H1 (cell line): ENCODE results near the gene OVOL3. TPM values are rescaled to one million over a fixed set of nuclear protein-coding genes. Genes with fewer than 3 reads are reported as not detected.

Source experiments
- CTCF ChIA-PET: fragments of 300-600 bp; sonication (Branson Sonifier 250); formaldehyde crosslinking; loops from one replicate; lab custom pipeline; 2021; ENCODE audit not compliant: partially characterized antibody; lab: Charles Lee
- POLR2A ChIA-PET: fragments of 300-600 bp; sonication (Branson Sonifier 250); formaldehyde crosslinking; loops from one replicate; lab custom pipeline; 2021; ENCODE audit warnings: inconsistent platforms; ENCODE audit not compliant: partially characterized antibody; lab: Charles Lee
- DNase-seq, 2 experiments: peaks; one replicate each; pipeline versions ENCODE4 v3.0.0 to v3.0.0-alpha.2; 2010 to 2022; ENCODE audit warnings: low spot score in 2 of 2, low read depth in 1 of 2, mixed read lengths in 1 of 2
- FAIRE-seq: peaks from 2 replicates; lab custom pipeline; 2011; peaks lifted over from hg19 to GRCh38; lab: Jason Lieb, UNC
- H2AFZ ChIP-seq: 2 replicates; pipeline ENCODE4 v1.8.1; 2012; ENCODE audit warnings: low read length, inconsistent platforms
- H2AK5ac ChIP-seq: 2 replicates; pipeline ENCODE4 v1.6.1; 2013; ENCODE audit warnings: low read depth, low read length
- H2BK120ac ChIP-seq: replicated peaks from 2 replicates; pipeline ENCODE3; 2013; ENCODE audit warnings: low read depth, low read length, inconsistent platforms
- H2BK12ac ChIP-seq: 2 replicates; pipeline ENCODE4 v1.6.1; 2013; ENCODE audit warnings: low read depth, low read length
- H2BK15ac ChIP-seq: 2 replicates; pipeline ENCODE4 v1.6.1; 2013; ENCODE audit warnings: low read length
- H2BK20ac ChIP-seq: 2 replicates; pipeline ENCODE4 v1.6.1; 2013; ENCODE audit warnings: low read length
- H2BK5ac ChIP-seq: 2 replicates; pipeline ENCODE4 v1.6.1; 2013; ENCODE audit warnings: low read depth, low read length
- H3K14ac ChIP-seq: 2 replicates; pipeline ENCODE4 v1.6.1; 2013; ENCODE audit warnings: inconsistent platforms; ENCODE audit not compliant: insufficient read length
- H3K18ac ChIP-seq: 2 replicates; pipeline ENCODE4 v1.6.1; 2013; ENCODE audit warnings: low read length; ENCODE audit errors: extremely low read depth
- H3K23ac ChIP-seq: 2 replicates; pipeline ENCODE4 v1.6.1; 2013; ENCODE audit warnings: inconsistent platforms; ENCODE audit not compliant: insufficient read length
- H3K23me2 ChIP-seq: 2 replicates; pipeline ENCODE4 v1.6.1; 2013; ENCODE audit warnings: low read depth, low read length
- H3K27ac ChIP-seq: 2 replicates; pipeline ENCODE4 v1.6.1; 2011; ENCODE audit warnings: low read depth, low read length, inconsistent platforms
- H3K27me3 ChIP-seq, 4 experiments: replicated peaks in 1 of 4; 1 replicate in 1 of 4; 2 replicates in 3 of 4; pipeline versions ENCODE4 v1.6.1 to v1.8.1; 2011 to 2013; ENCODE audit warnings: low read length in 3 of 4, mild to moderate bottlenecking in 3 of 4, inconsistent platforms in 2 of 4, mixed read lengths in 2 of 4, moderate library complexity in 1 of 4; ENCODE audit not compliant: control insufficient read depth in 3 of 4, insufficient read depth in 3 of 4; ENCODE audit errors: extremely low read depth in 1 of 4
- H3K36me3 ChIP-seq, 4 experiments: 2 replicates each; pipeline versions ENCODE4 v1.6.1 to v1.8.1; 2011 to 2013; ENCODE audit warnings: mild to moderate bottlenecking in 4 of 4, low read length in 3 of 4, moderate library complexity in 2 of 4, control low read depth in 1 of 4, inconsistent platforms in 1 of 4; ENCODE audit not compliant: insufficient read depth in 4 of 4, control insufficient read depth in 2 of 4
- H3K4ac ChIP-seq: replicated peaks from 2 replicates; pipeline ENCODE3; 2013; ENCODE audit warnings: low read length, low read depth, mixed read lengths, inconsistent platforms; ENCODE audit not compliant: insufficient read length
- H3K4me1 ChIP-seq, 4 experiments: replicated peaks in 1 of 4; 1 replicate in 1 of 4; 2 replicates in 3 of 4; pipeline versions ENCODE4 v1.6.1 to v1.8.1; 2011 to 2013; ENCODE audit warnings: low read length in 3 of 4, inconsistent platforms in 2 of 4, mixed read lengths in 1 of 4; ENCODE audit not compliant: insufficient read depth in 4 of 4, control insufficient read depth in 3 of 4
- H3K4me2 ChIP-seq, 2 experiments: 2 replicates each; pipeline versions ENCODE4 v1.6.1 to v1.8.1; 2011 to 2013; ENCODE audit warnings: low read depth in 2 of 2, low read length in 2 of 2, control low read depth in 1 of 2, inconsistent platforms in 1 of 2, mild to moderate bottlenecking in 1 of 2; ENCODE audit not compliant: insufficient read depth in 1 of 2
- H3K4me3 ChIP-seq, 4 experiments: fragments of 200-600, 300-600 bp in 1 of 4; sonication (generic), shearing (Covaris generic), sonication (Bioruptor Twin) in 1 of 4; 2 replicates each; pipeline versions ENCODE4 v1.5.1 to v1.8.1; 2011 to 2016; ENCODE audit warnings: low read length in 4 of 4, low read depth in 3 of 4, control low read depth in 2 of 4, inconsistent platforms in 2 of 4, mild to moderate bottlenecking in 2 of 4, mixed read lengths in 1 of 4, moderate library complexity in 1 of 4; ENCODE audit not compliant: insufficient read depth in 2 of 4; ENCODE audit errors: extremely low read depth in 1 of 4
- H3K56ac ChIP-seq: replicated peaks from 2 replicates; pipeline ENCODE3; 2013; ENCODE audit warnings: low read depth, mild to moderate bottlenecking, mixed read lengths, low read length, inconsistent platforms; ENCODE audit not compliant: insufficient read length
- H3K79me1 ChIP-seq: 2 replicates; pipeline ENCODE4 v1.6.1; 2013; ENCODE audit warnings: low read depth, low read length, control low read depth
- H3K79me2 ChIP-seq, 2 experiments: 2 replicates each; pipeline versions ENCODE4 v1.6.1 to v1.8.1; 2012 to 2013; ENCODE audit warnings: low read length in 2 of 2, mild to moderate bottlenecking in 2 of 2, inconsistent platforms in 1 of 2; ENCODE audit not compliant: insufficient read depth in 2 of 2, control insufficient read depth in 1 of 2
- H3K9ac ChIP-seq, 4 experiments: replicated peaks in 1 of 4; 1 replicate in 1 of 4; 2 replicates in 3 of 4; pipeline versions ENCODE4 v1.6.1 to v1.8.1; 2011 to 2013; ENCODE audit warnings: low read depth in 3 of 4, low read length in 3 of 4, control low read depth in 2 of 4, mild to moderate bottlenecking in 2 of 4, moderate library complexity in 2 of 4, inconsistent platforms in 1 of 4; ENCODE audit errors: extremely low read depth in 1 of 4
- H3K9me3 ChIP-seq, 2 experiments: 2 replicates each; pipeline versions ENCODE4 v1.6.1 to v1.8.1; 2012 to 2013; ENCODE audit warnings: mild to moderate bottlenecking in 2 of 2, moderate library complexity in 2 of 2, control low read depth in 1 of 2, inconsistent platforms in 1 of 2, low read depth in 1 of 2, low read length in 1 of 2, mixed read lengths in 1 of 2; ENCODE audit not compliant: insufficient read depth in 2 of 2
- H4K20me1 ChIP-seq, 2 experiments: replicated peaks in 1 of 2; 2 replicates each; pipeline versions ENCODE3 to v1.8.1; 2011 to 2013; ENCODE audit warnings: inconsistent platforms in 2 of 2, low read length in 2 of 2, mild to moderate bottlenecking in 1 of 2; ENCODE audit not compliant: insufficient read depth in 2 of 2, control insufficient read depth in 1 of 2
- H4K5ac ChIP-seq: 2 replicates; pipeline ENCODE4 v1.6.1; 2013; ENCODE audit warnings: low read length, low read depth, mixed read lengths, inconsistent platforms; ENCODE audit not compliant: insufficient read length
- H4K8ac ChIP-seq: 2 replicates; pipeline ENCODE4 v1.8.0; 2013; ENCODE audit warnings: mild to moderate bottlenecking, moderate library complexity, low read length, inconsistent platforms; ENCODE audit not compliant: insufficient read depth; ENCODE audit errors: extremely low read depth
- H4K91ac ChIP-seq: replicated peaks from 2 replicates; pipeline ENCODE3; 2013; ENCODE audit warnings: low read length, mixed read lengths, inconsistent platforms; ENCODE audit not compliant: insufficient read length
- BCL11A ChIP-seq, 2 experiments: IDR thresholded peaks; one replicate each; pipeline ENCODE4 v1.6.1; 2011; ENCODE audit warnings: low read depth in 2 of 2, low read length in 2 of 2, mild to moderate bottlenecking in 2 of 2
- CBX5 ChIP-seq: fragments of 300-800, 300-1000 bp; sonication (generic); IDR thresholded peaks from 2 replicates; pipeline ENCODE4 v1.7.1; 2016; ENCODE audit warnings: antibody characterized with exemption, low read length, low read depth
- FOSL1 ChIP-seq: IDR thresholded peaks from 2 replicates; pipeline ENCODE4 v1.6.1; 2011; ENCODE audit warnings: mild to moderate bottlenecking, low read depth, low read length, moderate library complexity; ENCODE audit not compliant: insufficient read depth
- JUND ChIP-seq: IDR thresholded peaks from 2 replicates; pipeline ENCODE4 v1.6.1; 2011; ENCODE audit warnings: mild to moderate bottlenecking, improper control_type of control experiment, low read length
- NANOG ChIP-seq: IDR thresholded peaks from 2 replicates; pipeline ENCODE4 v1.6.1; 2011; ENCODE audit warnings: low read length, low read depth, mild to moderate bottlenecking, inconsistent platforms; ENCODE audit not compliant: insufficient read depth, poor library complexity, severe bottlenecking
- RBBP5 ChIP-seq: IDR thresholded peaks from 2 replicates; pipeline ENCODE4 v1.7.1; 2012; ENCODE audit warnings: low read depth, mild to moderate bottlenecking, inconsistent platforms, low read length, moderate library complexity, borderline replicate concordance
- SAP30 ChIP-seq: fragments of 300-600 bp; sonication (generic); IDR thresholded peaks from 2 replicates; pipeline ENCODE4 v1.7.1; 2012; ENCODE audit warnings: low read length, moderate library complexity, mild to moderate bottlenecking, inconsistent platforms; ENCODE audit not compliant: insufficient read depth, insufficient replicate concordance
- SIX5 ChIP-seq: IDR thresholded peaks from 2 replicates; pipeline ENCODE4 v1.6.1; 2011; ENCODE audit warnings: mild to moderate bottlenecking, low read depth, low read length
- YY1 ChIP-seq: IDR thresholded peaks from 2 replicates; pipeline ENCODE4 v1.6.1; 2011; ENCODE audit warnings: low read depth, mild to moderate bottlenecking, low read length
- WGBS, 2 experiments: shearing (Covaris generic) in 1 of 2; methylation state at CpG; one replicate each; pipeline versions ENCODE4 v1.1.6 to v1.1.7; 2013 to 2015; ENCODE audit warnings: low lambda C conversion rate in 2 of 2, mixed read lengths in 2 of 2, inconsistent platforms in 1 of 2, low coverage in 1 of 2, missing lambda C conversion rate in 1 of 2; ENCODE audit not compliant: insufficient replicate concordance in 2 of 2, insufficient coverage in 1 of 2, insufficient read length in 1 of 2; ENCODE audit errors: extremely low coverage in 1 of 2, missing lambda C conversion rate in 1 of 2; 5-methylcytosine and 5-hydroxymethylcytosine counted together
- polyA plus RNA-seq, 7 experiments: library from polyadenylated mRNA; depleted of rRNA in 3 of 7; stranded (reverse) in 5 of 7; unstranded in 2 of 7; fragments of >200 nt in 5 of 7; fragments of 200-250 nt in 2 of 7; gene quantifications; 1 replicate in 5 of 7; 2 replicates in 1 of 7; 4 replicates in 1 of 7; pipeline versions ENCODE4 v1.2.1 to v1.2.3, GENCODE V29; 2011 to 2013; ENCODE audit warnings: missing spikeins in 2 of 7, mixed read lengths in 2 of 7
- total RNA-seq: library from RNA; stranded (reverse); fragmentation: NEBNext Ultra II Directional; extraction: Animal tissue kit (Norgen Biotek cat#: 25700); gene quantifications from 2 replicates; pipeline ENCODE4 v1.2.1, GENCODE V29; 2021
- TF ChIP-seq, protein P1 (sequence below): IDR thresholded peaks from 2 replicates; pipeline ENCODE4 v1.6.1; 2012; ENCODE audit warnings: low read length, inconsistent platforms

Gene OVOL3
- total and polyA plus RNA-seq, 2 of the 8 experiments (the other 6 are each of a cell fraction or from before 2014, with no cell fraction given), result 0.45 TPM; not detected in 1

DNA sequence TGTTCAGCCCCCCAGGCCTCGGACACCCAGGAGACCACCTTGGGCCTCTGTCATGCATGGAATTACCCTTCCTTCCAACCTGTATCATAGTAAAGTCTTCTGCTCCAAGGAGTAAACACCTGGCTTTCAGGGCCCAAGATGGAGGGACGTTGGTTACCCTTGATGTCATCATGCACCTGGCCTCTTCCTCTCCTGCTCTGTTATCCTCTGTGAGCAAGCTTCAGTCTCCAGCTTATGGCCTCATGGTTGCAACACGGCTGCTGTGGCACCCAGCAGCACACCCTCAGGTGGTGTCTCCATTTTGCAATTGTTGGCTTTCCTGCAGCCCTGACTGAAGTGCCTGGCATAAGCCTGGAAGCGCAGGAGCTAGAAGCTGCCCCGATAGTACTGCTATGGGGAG lies 4.0 kb upstream of the OVOL3 start:
- Histone ChIP-seq H3K4ac (no peak overlapping the region), H3K27me3 (no peaks in the 10 kb centered on the region), H4K20me1 (peaks cover 0 to 5% of the 10 kb centered on the region in 2 experiments), H3K18ac (no peak overlapping the region), H2BK20ac (no peak overlapping the region), H2AK5ac (no peak overlapping the region), H3K36me3 (peaks cover 12 to 32% (median 27%) of the 10 kb centered on the region in 4 experiments; a peak in 7 of 8 replicates), H3K23ac (no peak overlapping the region), H3K27ac (no peak overlapping the region), H2BK5ac (no peak overlapping the region), H3K79me2 (no peaks in the 10 kb centered on the region), H4K5ac (no peak overlapping the region), H4K91ac (no peak overlapping the region), H2AFZ (no peak overlapping the region), H2BK120ac (no peak overlapping the region), H3K14ac (no peak overlapping the region), H3K79me1 (no peaks in the 10 kb centered on the region; the same call in 1 of the 2 replicates), H3K9ac (no peak overlapping the region), H3K4me1 (peaks cover 8 to 18% (median 12%) of the 10 kb centered on the region in 4 experiments), H2BK15ac (no peak overlapping the region), H2BK12ac (no peak overlapping the region), H3K9me3 (no peaks in the 10 kb centered on the region), H3K4me3 (no peak overlapping the region), H3K23me2 (no peaks in the 10 kb centered on the region), H3K4me2 (no peak overlapping the region), H4K8ac (no peak overlapping the region), H3K56ac (no peak overlapping the region)
- TF ChIP-seq FOSL1 (no peak), YY1 (no peak), JUND (no peak), SAP30 (no peak), NANOG (no peak), CBX5 (no peak), SIX5 (no peak), BCL11A (IDR thresholded peaks at IDR 0.05; ENCODE audit: low read depth in 2 of 2, low read length in 2 of 2) (no peak), RBBP5 (no peak)
- TF ChIP-seq, protein P1, sequence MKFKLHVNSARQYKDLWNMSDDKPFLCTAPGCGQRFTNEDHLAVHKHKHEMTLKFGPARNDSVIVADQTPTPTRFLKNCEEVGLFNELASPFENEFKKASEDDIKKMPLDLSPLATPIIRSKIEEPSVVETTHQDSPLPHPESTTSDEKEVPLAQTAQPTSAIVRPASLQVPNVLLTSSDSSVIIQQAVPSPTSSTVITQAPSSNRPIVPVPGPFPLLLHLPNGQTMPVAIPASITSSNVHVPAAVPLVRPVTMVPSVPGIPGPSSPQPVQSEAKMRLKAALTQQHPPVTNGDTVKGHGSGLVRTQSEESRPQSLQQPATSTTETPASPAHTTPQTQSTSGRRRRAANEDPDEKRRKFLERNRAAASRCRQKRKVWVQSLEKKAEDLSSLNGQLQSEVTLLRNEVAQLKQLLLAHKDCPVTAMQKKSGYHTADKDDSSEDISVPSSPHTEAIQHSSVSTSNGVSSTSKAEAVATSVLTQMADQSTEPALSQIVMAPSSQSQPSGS, result no peak
- WGBS, 2 experiments, result 93% methylated on average over 5 of the region's 5 CpGs; no CpG with 5 or more reads in 1 of the 2 experiments
- CTCF ChIA-PET, result interaction anchor here (0.5 to 1.4 kb wide), 3 partner anchors 22 to 48 kb away, joined by 3 read pairs; no protein-coding TSS in a partner anchor
- POLR2A ChIA-PET, result interaction anchor here (1.3 kb wide), 1 partner anchor 43 kb away, joined by 3 read pairs; no protein-coding TSS in a partner anchor
- no peak for FAIRE-seq
- DNase-seq, result no peak
